HG03066 (cell line): Measurements from ENCODE around the gene EEF2K.

Source experiments
- ATAC-seq: cut with Tn5 transposase; IDR thresholded peaks from one replicate; pipeline ENCODE4 v1.9.1; 2021; ENCODE audit warnings: low read depth; ENCODE audit not compliant: unreplicated experiment

The EEF2K gene

DNA sequence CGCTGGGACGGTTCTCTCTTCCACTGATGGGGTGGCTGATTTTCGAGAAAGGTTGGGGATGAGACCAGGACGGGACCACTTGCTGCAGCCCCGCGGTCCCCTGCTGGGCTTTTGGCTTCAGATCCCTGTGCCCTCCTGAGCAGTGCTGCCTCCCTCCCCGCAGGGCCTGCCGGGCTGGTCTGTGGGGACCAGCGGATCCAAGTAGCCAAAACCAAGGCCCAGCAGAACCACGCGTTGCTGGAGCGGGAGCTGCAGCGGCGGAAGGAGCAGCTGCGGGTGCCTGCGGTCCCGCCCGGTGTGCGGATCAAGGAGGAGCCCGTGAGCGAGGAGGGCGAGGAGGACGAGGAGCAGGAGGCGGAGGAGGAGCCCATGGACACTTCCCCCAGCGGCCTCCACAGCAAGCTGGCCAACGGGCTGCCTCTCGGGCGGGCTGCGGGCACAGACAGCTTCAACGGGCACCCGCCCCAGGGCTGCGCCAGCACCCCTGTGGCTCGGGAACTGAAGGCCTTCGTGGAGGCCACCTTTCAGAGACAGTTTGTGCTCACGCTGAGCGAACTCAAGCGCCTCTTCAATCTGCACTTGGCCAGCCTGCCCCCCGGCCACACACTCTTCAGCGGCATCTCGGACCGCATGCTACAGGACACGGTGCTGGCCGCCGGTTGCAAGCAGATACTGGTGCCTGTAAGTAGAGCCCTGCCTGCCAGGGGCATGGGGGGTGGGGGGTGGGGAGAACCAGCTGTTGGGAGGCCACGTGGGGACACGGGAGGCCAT, 119.7 kb downstream of the EEF2K start:
- ATAC-seq, result no peak

DNA sequence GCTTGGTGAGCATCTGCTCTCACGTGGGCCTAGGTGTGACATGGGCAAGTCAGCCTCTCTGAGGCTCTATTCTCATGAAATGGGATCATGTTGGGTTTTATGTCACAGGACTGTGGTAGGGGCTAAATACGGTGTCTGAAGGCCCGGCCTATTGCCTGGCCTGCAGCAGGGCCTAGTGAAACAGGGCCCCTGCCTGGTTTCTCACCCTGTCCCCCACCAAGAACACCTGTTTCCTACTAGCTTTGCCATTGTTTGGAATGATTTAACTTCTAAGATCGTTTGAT, 120.2 kb downstream of the EEF2K start:
- no peak for ATAC-seq

DNA sequence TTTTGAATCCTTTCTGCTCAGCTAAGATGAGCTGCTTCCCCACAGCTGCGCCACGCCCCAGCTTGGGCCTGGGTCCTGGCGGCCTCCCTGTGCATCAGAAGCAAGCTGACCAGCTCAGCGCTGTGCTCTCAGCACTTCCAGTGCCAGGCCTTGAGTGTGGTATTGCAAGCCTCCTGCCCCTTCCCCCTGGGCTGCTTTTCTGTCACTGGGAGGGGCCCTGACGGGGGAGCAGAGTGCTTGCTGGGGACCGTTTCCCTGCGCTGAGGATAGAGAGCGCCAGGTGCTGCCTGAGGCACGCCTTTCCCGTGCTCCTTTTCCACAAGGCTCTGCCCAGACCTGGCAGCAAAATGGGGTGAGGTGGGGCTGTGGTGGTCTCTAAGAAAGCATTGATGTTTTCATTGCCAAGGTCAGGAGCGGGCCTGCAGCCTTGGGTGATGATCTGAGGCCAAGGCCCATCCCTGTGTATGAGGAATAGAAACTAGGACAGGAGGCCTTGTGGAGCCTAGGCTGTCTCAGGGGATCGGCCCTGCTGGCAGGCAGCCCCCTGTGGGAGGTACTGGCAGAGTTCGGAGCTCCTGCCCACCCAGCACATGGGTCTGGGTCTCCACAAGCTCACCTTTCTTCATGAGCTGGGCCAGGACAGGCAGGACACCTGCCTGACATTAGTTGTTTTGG, 120.8 kb downstream of the EEF2K start:
- ATAC-seq, result no peak

DNA sequence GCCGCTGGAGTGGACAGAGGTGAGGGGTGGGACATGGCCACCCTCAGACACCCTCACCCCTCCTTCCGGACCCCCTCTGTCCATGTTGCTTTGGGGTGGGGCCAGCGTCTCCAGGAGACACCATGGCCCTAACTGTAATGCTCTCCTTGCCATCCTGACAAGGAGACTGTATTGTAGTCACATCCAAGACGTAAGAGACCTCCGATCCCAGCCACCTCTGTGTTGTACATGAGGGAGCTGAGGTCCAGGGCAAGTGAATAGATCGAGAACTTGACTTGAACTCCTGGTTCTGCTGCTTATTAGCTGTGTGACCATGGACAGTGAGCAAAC, 121.3 kb downstream of the EEF2K start:
- no peak for ATAC-seq

DNA sequence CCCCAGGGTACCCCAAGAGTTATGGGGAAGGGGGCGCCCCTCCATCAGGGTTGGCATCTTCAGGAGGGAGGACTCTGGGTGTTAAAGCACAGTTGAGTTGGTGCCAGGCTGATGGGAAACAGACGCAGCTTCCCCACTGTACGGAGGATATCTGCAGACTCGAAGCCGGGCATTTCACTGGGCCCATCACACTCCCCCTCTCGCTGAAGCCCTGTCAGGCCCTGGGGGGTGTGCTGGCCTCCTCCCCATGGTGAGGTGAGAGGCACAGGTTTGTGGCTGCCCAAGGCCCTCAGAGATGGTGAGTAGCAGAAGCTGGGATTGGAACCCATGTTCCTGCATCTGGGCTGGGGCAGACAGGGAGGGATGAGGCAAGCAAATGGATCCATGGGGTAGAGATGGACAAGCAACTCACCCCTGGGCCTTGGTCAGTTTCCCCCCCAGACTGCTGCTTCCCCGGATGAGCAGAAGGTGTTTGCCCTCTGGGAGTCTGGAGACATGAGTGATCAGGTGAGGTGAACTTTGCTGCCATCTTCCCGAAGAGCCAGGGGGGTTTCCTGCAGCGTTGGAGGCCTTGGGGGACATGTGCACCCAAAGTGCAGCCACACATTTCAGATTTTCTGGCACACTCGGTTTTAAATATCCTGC, 122.1 kb downstream of the EEF2K start:
- no peak for ATAC-seq

DNA sequence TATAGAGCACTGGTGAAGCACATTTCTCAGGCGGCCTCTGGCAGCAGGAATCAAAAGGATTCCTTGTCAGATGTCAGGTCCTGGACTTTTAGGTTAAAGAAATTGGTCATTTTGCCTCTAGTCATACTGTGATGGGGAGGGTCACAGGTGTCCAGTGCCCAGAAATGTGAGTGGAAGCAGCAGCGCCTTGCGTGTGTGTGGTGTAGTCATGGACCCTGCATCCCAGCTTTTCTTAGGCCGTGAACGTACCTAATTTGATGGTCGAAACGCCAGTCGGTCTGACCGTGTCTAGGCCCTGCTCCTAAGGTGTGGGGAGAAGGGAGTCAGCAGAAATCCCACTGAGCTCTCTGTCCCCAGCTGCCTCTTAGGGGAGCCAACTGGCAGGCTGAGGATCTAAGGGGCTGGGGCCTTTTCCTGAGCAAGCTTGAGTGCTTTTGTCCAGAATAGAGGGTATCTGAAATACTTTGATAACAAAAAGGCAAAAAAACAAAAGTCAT, 123.2 kb downstream of the EEF2K start:
- ATAC-seq, result no peak

DNA sequence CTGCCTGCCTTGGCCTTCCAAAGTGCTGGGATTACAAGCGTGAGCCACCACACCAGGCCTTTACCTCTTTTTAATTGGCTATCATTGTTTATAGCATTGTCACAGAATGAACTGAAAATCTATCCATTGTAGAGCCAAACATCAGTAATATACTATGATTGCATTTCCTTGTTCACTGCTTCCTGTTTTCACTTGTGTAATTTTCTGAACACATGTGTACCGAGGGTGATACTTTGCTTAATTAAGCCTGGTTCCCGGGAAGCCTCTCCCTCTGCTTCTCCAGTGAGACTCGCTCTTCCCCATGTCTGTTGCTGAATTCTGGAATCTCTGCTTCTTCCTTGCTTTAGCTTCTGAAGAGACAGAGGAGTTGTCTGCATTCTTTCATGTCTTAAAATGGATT, 124.2 kb downstream of the EEF2K start:
- no peak for ATAC-seq

DNA sequence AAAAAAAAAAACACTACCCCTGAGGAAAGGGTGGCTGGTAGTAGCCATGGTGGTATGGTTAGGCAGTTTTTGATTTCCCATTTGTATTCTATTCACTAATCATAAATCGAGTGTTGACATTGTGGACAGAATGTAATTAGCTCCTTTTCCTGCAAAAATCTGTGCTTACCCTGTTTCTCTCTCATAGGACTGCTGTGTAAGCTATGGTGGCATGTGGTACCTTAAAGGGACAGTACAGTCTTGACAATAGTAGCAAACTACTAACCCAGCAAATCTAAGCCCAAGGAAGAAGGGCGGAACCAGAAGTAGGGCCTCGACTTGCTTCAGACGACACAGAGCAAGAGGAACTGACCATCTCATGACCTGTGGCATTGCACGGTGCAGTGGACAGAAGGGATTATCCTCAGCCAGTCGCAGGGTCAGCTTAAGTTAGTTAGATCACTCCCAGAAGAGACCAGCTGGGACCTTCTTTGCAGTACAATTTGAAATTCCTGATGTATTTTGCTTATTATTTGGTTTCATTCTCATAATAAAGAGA, 127.4 kb downstream of the EEF2K start:
- ATAC-seq, result no peak

DNA sequence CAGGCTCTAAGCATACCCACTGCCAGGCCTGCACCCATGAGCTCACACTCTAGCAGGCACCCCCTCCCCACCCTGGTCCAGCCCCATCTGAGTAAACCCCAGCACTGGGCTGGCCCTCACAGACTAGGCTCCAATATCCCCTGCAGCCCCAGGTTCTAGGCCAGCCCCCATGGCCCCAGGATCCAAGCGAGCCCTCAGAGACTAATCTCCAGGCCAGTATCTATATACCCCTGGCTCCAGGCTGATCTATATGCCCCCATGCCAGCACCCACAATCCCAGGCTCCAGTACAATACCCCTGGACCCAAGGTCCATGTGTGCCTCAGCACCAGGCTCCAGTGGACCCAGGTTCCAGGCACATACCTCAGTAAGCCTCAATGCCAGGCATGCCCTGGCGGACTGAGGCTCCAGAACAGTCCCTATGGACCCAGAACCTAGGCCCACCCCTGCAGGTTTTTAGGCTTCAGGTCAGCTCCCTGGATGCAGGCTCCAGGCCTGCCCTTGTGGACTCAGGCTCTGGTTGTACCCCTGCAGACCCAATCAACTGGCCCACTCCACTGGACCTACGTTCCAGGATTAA, 129.7 kb downstream of the EEF2K start:
- no peak for ATAC-seq

DNA sequence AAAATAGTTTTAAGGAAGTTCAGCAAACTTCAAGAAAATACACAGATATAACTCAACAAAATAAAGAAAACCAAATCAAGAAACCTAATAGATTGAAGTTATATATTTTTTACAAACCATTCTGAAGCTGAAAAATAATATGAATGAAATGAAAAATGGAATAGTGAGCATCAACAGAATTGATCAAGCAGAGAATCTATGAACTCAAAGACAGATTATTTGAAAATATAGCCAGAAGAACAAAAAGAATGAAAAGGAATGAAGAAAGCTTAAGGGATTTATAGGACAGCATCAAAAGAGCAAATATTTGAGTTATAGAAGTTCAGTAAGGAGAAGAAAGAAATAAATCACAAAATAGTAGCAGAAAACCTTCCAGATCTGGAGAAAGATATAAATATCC, 130.5 kb downstream of the EEF2K start:
- no peak for ATAC-seq

DNA sequence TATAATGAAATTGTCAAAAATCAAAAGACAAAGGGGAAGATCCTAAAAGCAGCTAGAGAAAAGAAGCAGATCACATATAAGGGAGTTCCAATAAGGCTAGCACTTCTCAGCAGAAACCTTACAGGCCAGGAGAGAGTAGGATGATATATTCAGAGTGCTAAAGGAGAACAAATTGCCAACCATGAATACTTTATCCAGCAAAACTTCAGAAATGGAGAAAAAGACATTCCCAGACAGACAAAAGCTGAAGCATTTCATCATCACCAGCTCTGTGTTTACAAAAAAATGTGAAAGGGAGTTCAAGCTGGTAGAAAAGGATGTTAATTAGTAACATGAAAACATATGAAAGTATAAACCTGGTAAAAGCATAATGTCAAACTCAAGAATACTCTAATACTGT, 131.0 kb downstream of the EEF2K start:
- ATAC-seq, result no peak

DNA sequence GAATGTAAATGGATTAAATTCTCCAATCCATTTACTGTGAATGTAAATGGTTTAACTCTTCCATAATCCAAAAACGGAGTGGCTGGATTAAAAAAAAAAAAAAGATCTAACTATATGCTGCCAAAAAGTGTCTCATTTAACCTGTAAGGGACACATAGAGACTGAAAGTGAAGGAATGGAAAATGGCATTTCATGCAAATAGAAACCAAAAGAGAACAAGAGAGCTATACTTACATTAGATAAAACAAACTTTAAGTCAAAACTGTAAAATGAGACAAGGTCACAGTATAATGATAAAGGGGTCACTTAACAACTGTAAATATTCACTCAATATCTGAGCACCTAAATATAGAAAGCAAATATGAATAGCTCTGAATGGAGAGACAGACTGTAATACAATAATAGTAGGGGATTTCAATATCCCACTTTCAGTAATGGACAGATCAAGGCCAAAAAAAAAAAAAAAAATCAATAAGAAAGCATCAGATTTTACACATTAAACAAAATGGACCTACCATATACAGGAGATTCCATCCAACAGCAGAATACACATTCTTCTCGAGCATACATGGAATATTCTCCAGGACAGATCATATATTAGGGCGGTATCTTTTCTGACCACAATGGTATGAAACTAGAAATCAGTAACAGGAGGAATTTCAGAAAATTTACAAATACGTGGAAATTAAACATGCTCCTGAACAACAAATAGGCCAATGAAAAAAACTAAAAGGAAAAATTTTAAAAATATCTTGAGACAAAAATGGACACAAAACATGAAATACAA, 132.0 kb downstream of the EEF2K start:
- no peak for ATAC-seq
